HG03521 (cell line): ENCODE results near the gene SGCA.

Source experiments
- ATAC-seq: cut with Tn5 transposase; IDR thresholded peaks from one replicate; pipeline ENCODE4 v1.9.1; 2021; ENCODE audit warnings: mild to moderate bottlenecking, moderate library complexity; ENCODE audit not compliant: unreplicated experiment

SGCA gene

DNA sequence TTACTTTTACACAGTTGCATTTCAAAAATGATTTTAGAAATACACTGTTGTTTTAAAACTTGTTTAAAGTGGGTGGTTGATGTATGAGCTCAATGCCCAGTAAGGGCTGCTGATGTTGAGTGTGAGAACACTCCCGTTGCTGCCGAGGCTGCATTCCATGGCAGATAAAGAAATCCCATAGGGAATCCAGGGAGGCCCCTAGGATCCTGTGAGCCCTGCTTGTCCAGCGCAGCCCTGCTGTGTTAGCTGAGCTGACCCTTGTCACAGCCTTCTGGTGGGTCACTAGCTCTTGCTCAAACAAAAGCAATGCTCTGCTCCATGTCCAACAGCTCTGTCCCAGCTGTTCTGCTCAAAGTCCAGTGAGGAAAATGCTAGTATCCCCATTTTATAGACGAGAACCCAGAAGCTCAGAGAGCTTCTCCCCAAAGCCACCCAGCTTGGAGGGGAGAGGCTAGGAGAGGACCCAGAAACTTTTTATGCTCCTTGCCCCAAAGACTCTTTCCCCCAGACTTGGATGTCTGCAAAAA is 54.2 kb downstream of the SGCA start:
- ATAC-seq = no peak

DNA sequence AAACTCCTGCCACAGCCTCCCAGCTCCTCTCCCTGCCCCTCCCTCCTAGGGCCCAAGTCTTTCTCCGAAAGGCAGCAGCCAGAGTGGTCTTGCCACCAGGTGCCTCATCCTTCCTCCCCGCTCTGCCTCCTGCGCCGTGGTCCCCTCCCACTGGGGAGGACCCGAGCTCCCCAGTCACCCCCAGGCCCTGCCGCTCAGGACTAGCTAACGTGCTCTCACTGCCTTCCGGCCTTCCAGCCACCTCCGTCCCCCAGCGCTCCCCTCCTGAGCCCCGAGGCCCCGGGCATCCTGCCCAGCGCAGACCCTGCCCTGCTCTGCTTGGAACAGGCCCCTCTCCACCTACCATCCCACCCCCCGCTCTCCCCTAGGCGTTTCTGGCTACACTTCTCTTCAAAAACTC is 55.0 kb downstream of the SGCA start:
- ATAC-seq = no peak

DNA sequence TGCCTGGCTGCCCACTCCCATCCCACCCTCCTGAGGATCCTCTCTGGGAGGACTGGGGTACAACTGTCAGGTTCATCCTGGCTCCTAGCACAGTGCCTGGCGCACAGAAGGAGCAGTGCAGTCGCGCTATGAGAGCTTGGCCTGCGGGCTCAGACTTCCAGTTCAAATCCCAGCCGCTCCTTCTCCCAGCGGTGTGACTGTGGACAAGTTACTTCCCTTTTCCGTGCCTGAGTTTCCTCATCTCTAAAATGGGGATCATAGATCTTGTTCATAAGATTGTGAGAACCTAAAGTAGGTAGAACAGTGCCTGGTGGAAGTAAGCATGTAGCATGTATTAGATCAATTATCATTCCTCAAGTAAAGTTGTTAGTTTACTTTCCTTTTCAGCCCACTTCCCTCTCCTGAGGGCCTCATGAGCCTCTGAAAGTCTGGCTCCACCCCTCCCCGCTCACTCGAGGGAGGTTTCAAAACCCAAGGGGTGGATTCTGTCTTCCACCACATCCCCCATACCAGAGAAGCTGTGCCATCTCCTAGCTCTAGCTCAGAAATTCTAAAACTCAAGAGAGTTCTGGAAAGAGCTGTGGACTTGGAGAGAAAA is 55.6 kb downstream of the SGCA start:
- no peak for ATAC-seq

GRCh38 chr17:50221864-50222545 is 56.2 kb downstream of the SGCA start:
- ATAC-seq = no peak

- ATAC-seq = no peak
Measured at GRCh38 chr17:50222922-50223321, 57.1 kb downstream of the SGCA start.
